WTC11 (cell line): ENCODE measurements around the gene PRRT4. TPM values are rescaled to one million over a fixed set of nuclear protein-coding genes. Genes with fewer than 3 reads are reported as not detected.

Experiments
- ATAC-seq: fragments of 200-7000 bp; cut with Tn5 transposase; 2 replicates; pipeline ENCODE4 v1.10.0; 2021; ENCODE audit warnings: mild to moderate bottlenecking, moderate library complexity
- Bru-seq: library from RNA; stranded (reverse); fragments of 400-500 nt; gene quantifications from one replicate; lab custom pipeline; 2021; lab: Mats Ljungman, UMichigan
- CTCF ChIA-PET: fragments of 300-600 bp; sonication (Branson Sonifier 250); formaldehyde crosslinking; loops from one replicate; lab custom pipeline; 2021; ENCODE audit warnings: antibody characterized with exemption; lab: Charles Lee
- POLR2A ChIA-PET: fragments of 350-600 bp; sonication (Branson Sonifier 250); formaldehyde crosslinking; loops from one replicate; lab custom pipeline; 2021; ENCODE audit warnings: antibody characterized with exemption; lab: Charles Lee
- DNase-seq: peaks from one replicate; pipeline ENCODE4 v3.0.0; 2021; ENCODE audit warnings: low spot score
- H3K27ac Mint-ChIP-seq: 2 replicates; pipeline ENCODE4 v1.8.0; 2021; ENCODE audit warnings: mixed read lengths
- H3K27me3 Mint-ChIP-seq: 2 replicates; pipeline ENCODE4 v1.8.0; 2021; ENCODE audit warnings: low read depth, mild to moderate bottlenecking, moderate library complexity, mixed read lengths
- H3K36me3 Mint-ChIP-seq: 2 replicates; pipeline ENCODE4 v1.8.0; 2021; ENCODE audit warnings: mixed read lengths
- H3K4me1 Mint-ChIP-seq: 2 replicates; pipeline ENCODE4 v1.8.0; 2022; ENCODE audit warnings: mixed read lengths
- H3K4me3 Mint-ChIP-seq: 2 replicates; pipeline ENCODE4 v1.8.0; 2021; ENCODE audit warnings: mild to moderate bottlenecking, moderate library complexity, mixed read lengths
- H3K9me3 Mint-ChIP-seq: 2 replicates; pipeline ENCODE4 v1.8.0; 2021; ENCODE audit warnings: mixed read lengths
- CBFB ChIP-seq: sonication (generic); formaldehyde crosslinking; IDR thresholded peaks from 2 replicates; pipeline ENCODE4 v1.8.1; 2022; ENCODE audit warnings: mild to moderate bottlenecking, low read depth, missing genetic modification reagents
- FOXK1 ChIP-seq: sonication (generic); formaldehyde crosslinking; IDR thresholded peaks from 2 replicates; pipeline ENCODE4 v1.8.0; 2022; ENCODE audit warnings: mild to moderate bottlenecking, moderate library complexity, missing genetic modification reagents
- PRRX2 ChIP-seq: fragments of 250-450 bp; sonication (Bioruptor Pico); IDR thresholded peaks from 2 replicates; pipeline ENCODE4 v1.8.0; 2021; ENCODE audit warnings: mild to moderate bottlenecking
- SOX15 ChIP-seq: fragments of 250-450 bp; sonication (Bioruptor Pico); IDR thresholded peaks from 2 replicates; pipeline ENCODE4 v1.9.0; 2021; ENCODE audit warnings: mild to moderate bottlenecking
- SP1 ChIP-seq: sonication (generic); formaldehyde crosslinking; conservative IDR thresholded peaks from 2 replicates; pipeline ENCODE4 v1.8.1; 2022; ENCODE audit warnings: missing genetic modification reagents
- ZNF138 ChIP-seq: sonication (generic); formaldehyde crosslinking; conservative IDR thresholded peaks from 2 replicates; pipeline ENCODE4 v1.8.1; 2022; ENCODE audit warnings: mild to moderate bottlenecking, moderate library complexity, missing genetic modification reagents
- ZNF219 ChIP-seq: sonication (generic); formaldehyde crosslinking; IDR thresholded peaks from 2 replicates; pipeline ENCODE4 v1.8.0; 2023; ENCODE audit warnings: missing genetic modification reagents, mild to moderate bottlenecking, borderline replicate concordance
- ZNF232 ChIP-seq: sonication (generic); formaldehyde crosslinking; IDR thresholded peaks from 2 replicates; pipeline ENCODE4 v1.8.0; 2022; ENCODE audit warnings: mild to moderate bottlenecking, missing genetic modification reagents
- ZNF281 ChIP-seq: sonication (generic); formaldehyde crosslinking; IDR thresholded peaks from 2 replicates; pipeline ENCODE4 v1.8.0; 2023; ENCODE audit warnings: mild to moderate bottlenecking, missing genetic modification reagents
- ZNF532 ChIP-seq: fragments of 250-450 bp; sonication (Bioruptor Pico); IDR thresholded peaks from 2 replicates; pipeline ENCODE4 v1.9.0; 2021; ENCODE audit warnings: mild to moderate bottlenecking, borderline replicate concordance
- long read RNA-seq, 3 experiments: library from RNA in 1 of 3; library from capped mRNA in 1 of 3; library from polyadenylated mRNA in 1 of 3; unstranded in 2 of 3; stranded (forward) in 1 of 3; transcript quantifications; one replicate each; pipeline ENCODE4 v2.0.0, GENCODE V29; 2021
- total RNA-seq: library from RNA; stranded (reverse); gene quantifications from 3 replicates; pipeline ENCODE4 v1.2.3, GENCODE V29; 2021
- TF ChIP-seq, protein P1 (sequence below): sonication (generic); formaldehyde crosslinking; IDR thresholded peaks from 2 replicates; pipeline ENCODE4 v1.8.1; 2022; ENCODE audit warnings: mild to moderate bottlenecking, missing genetic modification reagents, moderate library complexity, borderline replicate concordance
- TF ChIP-seq, protein P2 (sequence below): sonication (generic); formaldehyde crosslinking; IDR thresholded peaks from 2 replicates; pipeline ENCODE4 v1.8.1; 2023; ENCODE audit warnings: mild to moderate bottlenecking, missing genetic modification reagents
- TF ChIP-seq, protein P3 (sequence below): sonication (generic); formaldehyde crosslinking; IDR thresholded peaks from 2 replicates; pipeline ENCODE4 v1.8.0; 2022; ENCODE audit warnings: missing genetic modification reagents
- TF ChIP-seq, protein P4 (sequence below): fragments of 250-450 bp; sonication (Bioruptor Pico); conservative IDR thresholded peaks from 2 replicates; pipeline ENCODE4 v1.9.0; 2021; ENCODE audit warnings: mild to moderate bottlenecking

Gene PRRT4
- total RNA-seq = 0.92 to 1.5 TPM (median 1.2 TPM) in 3 replicates
- percentile 18 among the genes with signal in this experiment for Bru-seq, nascent RNA
- long read RNA-seq, experiment 1, partial matches to known transcripts = 0 of 1 reads
- long read RNA-seq, experiment 1, other reads (novel, unspliced or antisense) = 0 of 1 reads
- long read RNA-seq, experiment 2, partial matches to known transcripts = 0 of 2 reads
- long read RNA-seq, experiment 2, other reads (novel, unspliced or antisense) = 2 of 2 reads
- long read RNA-seq, experiment 3 = 0 reads

DNA sequence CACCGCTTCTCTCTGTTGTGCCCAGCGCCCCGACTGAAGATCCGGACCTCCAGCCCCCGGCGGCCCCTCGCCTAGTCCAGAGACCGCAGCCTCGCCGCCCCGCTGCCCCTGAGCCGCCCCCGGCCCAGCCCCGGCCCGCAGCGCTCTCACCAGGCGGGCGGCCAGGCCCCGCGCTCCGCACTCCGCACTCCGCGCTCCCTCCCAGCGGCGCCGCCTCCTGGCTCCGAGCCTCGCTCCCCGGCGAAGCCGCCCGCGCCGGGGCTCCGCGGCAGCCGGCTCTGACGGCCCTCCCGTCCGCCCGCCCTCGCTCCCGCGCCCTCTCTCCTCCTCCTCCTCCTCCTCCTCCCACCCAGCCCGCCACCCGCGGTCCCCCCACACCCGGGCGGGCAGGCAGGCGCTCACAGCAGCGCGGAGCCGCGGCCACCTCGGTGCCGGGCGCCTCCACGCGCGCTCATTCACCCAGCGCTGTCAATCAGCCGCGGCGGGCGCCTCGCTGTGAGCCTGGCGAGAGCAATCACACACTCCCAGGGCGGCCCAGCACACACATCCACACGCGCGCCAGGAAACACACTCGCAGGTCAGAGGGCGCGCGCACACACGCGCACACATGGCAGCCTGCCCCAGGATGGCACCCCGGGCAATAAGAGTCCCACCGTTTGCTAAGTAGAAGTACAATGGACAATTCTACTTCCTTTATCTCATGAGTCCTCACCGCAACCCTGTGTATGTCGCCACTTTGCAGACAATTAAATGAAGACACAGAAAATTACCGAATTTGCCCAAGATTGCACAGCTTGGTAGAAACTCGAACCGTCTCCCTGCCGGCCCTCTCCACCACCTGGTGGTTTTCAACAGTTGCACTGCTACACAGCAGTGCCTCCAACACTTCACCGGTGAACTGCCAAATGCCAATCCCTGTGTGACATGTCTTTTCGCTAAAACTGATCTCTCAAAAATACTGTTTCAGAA is at the start of gene PRRT4:
PRRT4 (minus strand) TSS at position 280 of the 969 bp plus-strand sequence.
- 0 out of 2 replicates have a peak, but pooled peaks have one; percentile 44 for TF ChIP-seq ZNF219 (CRISPR knock-in tag)
- no peak for TF ChIP-seq ZNF232
- TF ChIP-seq, protein P1, sequence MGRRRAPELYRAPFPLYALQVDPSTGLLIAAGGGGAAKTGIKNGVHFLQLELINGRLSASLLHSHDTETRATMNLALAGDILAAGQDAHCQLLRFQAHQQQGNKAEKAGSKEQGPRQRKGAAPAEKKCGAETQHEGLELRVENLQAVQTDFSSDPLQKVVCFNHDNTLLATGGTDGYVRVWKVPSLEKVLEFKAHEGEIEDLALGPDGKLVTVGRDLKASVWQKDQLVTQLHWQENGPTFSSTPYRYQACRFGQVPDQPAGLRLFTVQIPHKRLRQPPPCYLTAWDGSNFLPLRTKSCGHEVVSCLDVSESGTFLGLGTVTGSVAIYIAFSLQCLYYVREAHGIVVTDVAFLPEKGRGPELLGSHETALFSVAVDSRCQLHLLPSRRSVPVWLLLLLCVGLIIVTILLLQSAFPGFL (CRISPR knock-in tag) = no peak
- TF ChIP-seq FOXK1 (CRISPR knock-in tag) = 0 out of 2 replicates have a peak, but pooled peaks have one; percentile 6
- TF ChIP-seq, protein P2, sequence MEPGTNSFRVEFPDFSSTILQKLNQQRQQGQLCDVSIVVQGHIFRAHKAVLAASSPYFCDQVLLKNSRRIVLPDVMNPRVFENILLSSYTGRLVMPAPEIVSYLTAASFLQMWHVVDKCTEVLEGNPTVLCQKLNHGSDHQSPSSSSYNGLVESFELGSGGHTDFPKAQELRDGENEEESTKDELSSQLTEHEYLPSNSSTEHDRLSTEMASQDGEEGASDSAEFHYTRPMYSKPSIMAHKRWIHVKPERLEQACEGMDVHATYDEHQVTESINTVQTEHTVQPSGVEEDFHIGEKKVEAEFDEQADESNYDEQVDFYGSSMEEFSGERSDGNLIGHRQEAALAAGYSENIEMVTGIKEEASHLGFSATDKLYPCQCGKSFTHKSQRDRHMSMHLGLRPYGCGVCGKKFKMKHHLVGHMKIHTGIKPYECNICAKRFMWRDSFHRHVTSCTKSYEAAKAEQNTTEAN (CRISPR knock-in tag) = peak; percentile 60; the same call in 1 of the 2 replicates
- TF ChIP-seq, protein P3, sequence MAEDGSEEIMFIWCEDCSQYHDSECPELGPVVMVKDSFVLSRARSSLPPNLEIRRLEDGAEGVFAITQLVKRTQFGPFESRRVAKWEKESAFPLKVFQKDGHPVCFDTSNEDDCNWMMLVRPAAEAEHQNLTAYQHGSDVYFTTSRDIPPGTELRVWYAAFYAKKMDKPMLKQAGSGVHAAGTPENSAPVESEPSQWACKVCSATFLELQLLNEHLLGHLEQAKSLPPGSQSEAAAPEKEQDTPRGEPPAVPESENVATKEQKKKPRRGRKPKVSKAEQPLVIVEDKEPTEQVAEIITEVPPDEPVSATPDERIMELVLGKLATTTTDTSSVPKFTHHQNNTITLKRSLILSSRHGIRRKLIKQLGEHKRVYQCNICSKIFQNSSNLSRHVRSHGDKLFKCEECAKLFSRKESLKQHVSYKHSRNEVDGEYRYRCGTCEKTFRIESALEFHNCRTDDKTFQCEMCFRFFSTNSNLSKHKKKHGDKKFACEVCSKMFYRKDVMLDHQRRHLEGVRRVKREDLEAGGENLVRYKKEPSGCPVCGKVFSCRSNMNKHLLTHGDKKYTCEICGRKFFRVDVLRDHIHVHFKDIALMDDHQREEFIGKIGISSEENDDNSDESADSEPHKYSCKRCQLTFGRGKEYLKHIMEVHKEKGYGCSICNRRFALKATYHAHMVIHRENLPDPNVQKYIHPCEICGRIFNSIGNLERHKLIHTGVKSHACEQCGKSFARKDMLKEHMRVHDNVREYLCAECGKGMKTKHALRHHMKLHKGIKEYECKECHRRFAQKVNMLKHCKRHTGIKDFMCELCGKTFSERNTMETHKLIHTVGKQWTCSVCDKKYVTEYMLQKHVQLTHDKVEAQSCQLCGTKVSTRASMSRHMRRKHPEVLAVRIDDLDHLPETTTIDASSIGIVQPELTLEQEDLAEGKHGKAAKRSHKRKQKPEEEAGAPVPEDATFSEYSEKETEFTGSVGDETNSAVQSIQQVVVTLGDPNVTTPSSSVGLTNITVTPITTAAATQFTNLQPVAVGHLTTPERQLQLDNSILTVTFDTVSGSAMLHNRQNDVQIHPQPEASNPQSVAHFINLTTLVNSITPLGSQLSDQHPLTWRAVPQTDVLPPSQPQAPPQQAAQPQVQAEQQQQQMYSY (CRISPR knock-in tag) = no peak
- TF ChIP-seq SOX15 (CRISPR knock-in tag) = no peak
- CTCF ChIA-PET = interaction anchor here (1.0 to 9.2 kb wide), 4 partner anchors 9 to 26 kb away, joined by 4 to 107 read pairs (median 6); no protein-coding TSS in a partner anchor
- no peak within 1 kb of the TSS for H3K27ac Mint-ChIP-seq
- DNase-seq = peak; percentile 38
- H3K4me1 Mint-ChIP-seq = peaks cover 23% of the 10 kb centered on the region
- H3K36me3 Mint-ChIP-seq = no peaks in the 10 kb centered on the region
- peaks cover 94% of the 10 kb centered on the region for H3K27me3 Mint-ChIP-seq
- peak within 1 kb of the TSS; percentile 74 for H3K4me3 Mint-ChIP-seq
- ATAC-seq = peak; percentile 40
- POLR2A ChIA-PET = no interaction called here
- H3K9me3 Mint-ChIP-seq = no peaks in the 10 kb centered on the region

- Mint-ChIP-seq H3K36me3 (no peaks in the 10 kb centered on the region), H3K9me3 (peaks cover 8% of the 10 kb centered on the region), H3K4me3 (peak overlapping the region; percentile 91), H3K4me1 (peaks cover 25% of the 10 kb centered on the region), H3K27me3 (peaks cover 80% of the 10 kb centered on the region), H3K27ac (no peak overlapping the region; the same call in 1 of the 2 replicates)
- CTCF ChIA-PET = interaction anchor here (0.7 to 4.4 kb wide), 7 partner anchors 14 to 51 kb away, joined by 3 to 47 read pairs (median 4); no protein-coding TSS in a partner anchor
- POLR2A ChIA-PET = no interaction called here
- DNase-seq (no peak), ATAC-seq (peak; percentile 10)
- TF ChIP-seq ZNF532 (CRISPR knock-in tag) (no peak), ZNF281 (no peak), SP1 (no peak), PRRX2 (no peak), CBFB (CRISPR knock-in tag) (no peak), ZNF138 (CRISPR knock-in tag) (no peak)
- TF ChIP-seq, protein P4, sequence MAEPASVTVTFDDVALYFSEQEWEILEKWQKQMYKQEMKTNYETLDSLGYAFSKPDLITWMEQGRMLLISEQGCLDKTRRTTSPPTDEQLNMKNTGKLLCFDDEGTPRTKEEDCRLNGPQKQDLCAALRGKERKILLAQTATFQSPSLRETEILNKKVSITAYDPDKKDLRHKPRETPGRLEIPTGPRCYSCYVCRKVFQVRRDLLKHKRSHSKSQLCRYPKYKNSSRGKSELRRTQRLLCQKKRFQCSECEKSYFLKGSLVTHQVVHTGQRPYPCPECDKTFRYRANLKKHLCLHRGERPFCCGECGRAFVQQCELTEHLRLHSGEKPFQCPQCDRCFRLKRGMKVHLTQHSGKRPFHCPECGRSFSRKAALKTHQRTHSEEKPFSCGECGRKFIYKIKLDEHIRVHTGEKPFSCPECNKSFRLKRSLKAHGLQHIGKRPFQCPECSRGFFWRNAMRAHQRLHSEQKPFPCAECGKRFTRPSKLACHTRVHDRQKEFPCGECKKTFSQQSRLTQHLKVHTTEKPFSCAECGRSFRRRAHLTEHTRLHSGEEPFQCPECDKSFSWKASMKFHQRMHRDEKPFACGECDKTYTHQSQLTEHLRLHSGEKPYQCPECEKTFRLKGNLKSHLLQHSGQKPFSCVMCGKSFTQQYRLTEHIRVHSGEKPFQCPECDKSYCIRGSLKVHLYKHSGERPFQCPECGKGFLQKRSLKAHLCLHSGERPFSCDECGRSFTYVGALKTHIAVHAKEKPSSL (CRISPR knock-in tag) = no peak
Observed at GRCh38 chr7:128410451-128410753, 48.9 kb upstream of the PRRT4 start.
